ENCODE data around the gene C10orf105.

Gene C10orf105

DNA sequence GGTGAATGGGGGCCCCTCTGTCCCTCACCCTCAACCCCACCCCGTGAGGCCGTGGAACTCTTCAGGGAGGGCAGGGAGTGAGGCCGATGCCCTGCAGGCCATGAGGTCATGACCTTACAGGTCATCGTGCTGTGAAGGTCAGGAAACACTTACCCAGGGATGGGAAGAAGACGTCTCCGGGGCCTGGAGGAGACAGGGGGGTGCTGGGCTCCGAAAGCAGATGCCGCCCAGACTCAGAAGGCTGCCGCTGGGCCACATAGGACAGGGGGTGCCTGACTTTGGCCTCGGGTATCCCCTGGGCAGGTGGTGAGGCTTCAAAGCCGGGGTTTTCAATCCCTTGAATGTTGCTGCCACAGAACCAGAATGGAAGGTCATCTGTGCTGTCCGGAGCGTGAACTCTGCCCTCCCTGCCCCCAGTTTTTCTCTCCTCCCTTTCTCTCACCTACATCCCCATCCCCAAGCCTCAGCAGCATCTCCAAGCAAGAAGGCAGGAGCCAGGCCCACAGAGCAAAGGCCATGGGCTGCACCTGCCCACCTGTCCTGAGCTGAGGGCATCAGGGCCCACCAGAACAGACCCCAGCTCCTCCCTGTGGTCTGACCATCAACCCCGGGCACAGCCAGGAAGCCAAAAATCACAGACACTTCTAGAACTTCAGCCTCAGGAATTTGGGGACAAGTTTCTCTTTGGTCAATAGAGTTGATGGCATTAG is 32.1 kb upstream of the C10orf105 start:
- DNase-seq = no peak

DNA sequence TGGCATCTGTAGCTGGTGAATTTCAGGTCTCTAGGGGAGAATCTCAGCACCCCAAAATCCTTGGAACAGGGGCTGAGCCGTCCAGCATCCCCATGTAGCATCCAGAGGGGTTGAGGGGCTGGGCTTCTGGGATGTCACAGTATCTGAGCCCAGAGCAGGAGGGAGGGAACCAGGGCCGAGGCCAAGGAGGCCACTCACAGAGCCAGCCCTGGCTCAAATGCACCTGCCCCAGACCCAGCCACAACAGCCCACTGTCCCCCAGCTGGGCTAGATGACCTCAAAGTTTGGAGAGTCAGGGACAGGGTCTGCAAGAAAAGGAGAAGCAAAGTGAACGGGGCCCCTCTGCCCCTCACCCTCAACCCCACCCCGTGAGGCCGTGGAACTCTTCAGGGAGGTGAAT is 31.4 kb upstream of the C10orf105 start:
- no peak for DNase-seq

DNA sequence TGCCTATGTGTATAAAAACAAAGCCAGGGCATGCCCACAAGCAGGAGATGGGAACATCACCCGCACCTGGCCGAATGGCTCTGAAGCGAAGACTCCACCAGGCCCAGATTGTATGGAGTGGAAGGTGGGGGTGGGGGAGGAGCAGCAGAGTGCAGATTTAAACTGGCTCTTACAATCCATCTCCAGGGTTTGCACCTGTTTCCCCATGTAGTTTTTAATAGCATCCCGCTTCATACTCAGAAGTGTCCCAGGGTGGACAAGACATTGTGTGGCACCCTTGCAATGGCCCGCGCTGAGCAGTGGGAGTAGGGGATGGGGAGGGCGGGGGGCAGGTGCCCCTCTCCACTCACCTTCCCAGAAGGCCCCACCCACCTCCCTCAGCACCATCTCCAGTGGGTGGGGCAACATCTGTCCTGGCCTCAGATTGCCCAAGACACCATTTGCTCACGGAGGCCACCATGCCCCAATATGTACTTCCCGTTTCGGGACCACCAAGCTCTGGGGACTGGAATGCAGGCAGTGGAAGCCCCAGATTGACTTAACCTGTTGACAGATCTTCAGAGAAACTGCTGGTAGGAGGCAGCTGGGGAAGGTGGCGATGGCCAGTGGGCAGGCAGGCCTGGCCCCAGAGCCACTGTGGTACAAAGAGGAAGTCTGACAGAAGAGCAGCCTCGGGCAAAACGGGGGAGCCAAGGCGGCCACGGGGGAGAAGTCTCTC is 30.7 kb upstream of the C10orf105 start:
- no peak for DNase-seq

DNA sequence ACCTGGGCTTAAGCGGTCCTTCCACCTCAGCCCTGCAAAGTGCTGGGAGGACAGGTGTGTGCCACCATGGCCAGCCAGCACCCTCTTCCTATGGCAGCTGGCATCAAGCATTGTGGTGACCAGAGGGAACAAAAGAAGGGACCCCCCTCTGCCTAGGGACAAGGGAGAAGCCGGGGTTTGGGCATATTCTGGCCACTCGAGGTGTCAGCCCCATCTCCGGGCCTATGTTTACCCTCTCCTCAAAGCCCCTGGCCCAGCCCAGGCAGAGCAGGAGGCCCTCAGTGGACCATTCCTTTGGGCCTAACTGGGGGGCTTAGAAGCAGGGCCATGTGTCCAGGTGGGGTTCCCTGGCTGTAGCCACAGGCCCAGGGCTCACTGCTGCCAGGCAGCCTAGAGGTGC is 29.8 kb upstream of the C10orf105 start:
- no peak for DNase-seq

DNA sequence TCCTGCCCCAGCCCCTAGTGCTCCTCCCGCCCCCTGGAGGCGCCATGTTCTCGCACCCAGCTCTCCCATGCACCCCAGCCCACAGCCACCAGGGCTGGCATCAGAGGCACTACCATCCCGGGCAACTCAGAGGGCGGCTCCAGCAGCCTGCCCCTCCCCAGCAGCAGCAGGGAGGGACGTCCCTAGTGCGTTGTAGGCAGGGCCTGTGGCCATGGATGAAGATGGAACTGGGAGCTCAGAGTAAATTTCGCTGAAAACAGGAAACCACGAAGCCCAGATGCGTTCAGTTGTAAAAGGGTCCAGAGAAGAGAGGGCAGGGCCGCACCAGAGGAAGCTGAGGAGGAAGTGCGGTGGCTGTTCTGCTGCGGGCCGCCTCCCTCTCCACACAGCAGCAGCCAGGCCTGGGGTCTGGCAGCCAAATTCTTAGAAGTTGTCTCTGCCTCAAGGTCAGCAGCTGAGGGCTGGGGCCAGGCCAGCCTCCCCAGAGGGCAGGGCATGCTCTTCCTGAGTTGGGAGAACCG is 29.2 kb upstream of the C10orf105 start:
- DNase-seq = peak; percentile 69

DNA sequence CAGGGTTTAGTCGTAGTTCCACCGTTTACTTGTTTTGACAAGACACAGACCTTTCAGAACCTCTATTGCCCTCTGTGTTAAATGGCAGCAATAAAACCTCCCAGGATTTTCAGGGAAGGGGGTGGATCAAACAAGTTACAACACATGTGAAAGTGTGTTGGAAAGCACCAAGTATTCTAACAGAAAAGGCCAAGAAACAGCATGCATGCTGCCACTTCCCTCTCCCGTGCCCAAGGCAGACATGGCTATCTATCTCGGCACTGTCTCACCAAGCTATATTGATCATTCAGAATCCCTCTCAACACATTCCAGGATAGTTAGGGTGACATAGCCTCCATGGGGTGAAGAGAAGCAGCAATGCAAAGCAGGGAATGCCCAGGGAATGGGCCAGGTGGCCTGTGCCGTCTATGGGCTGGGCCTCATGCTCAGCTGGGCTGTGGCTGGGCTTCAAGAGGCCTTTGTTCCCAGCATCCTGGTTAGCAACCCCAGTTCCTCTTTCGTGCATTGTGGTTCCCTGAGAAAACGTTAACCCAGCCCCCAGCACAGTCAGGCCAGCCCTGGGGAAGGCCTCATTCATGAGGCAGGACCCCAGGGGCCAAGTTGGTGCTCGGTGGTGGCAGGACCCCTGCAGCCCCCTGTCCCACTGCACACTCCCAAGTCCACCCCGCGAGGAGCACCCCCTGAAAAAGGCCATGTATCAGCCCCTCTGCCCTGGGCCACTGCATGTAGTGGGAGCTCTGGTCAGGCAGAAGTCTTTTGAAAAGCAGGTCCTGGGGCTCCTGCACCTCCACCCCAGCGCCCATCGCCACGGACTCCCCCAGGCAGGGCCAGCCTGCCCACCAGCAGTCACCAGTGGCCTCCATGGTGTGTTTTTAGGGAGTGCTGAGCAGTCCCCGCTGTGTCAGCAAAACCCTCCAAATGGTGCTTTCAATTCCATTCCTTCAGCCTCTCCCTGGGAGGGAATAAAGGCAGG is 28.3 kb upstream of the C10orf105 start:
- DNase-seq = no peak

DNA sequence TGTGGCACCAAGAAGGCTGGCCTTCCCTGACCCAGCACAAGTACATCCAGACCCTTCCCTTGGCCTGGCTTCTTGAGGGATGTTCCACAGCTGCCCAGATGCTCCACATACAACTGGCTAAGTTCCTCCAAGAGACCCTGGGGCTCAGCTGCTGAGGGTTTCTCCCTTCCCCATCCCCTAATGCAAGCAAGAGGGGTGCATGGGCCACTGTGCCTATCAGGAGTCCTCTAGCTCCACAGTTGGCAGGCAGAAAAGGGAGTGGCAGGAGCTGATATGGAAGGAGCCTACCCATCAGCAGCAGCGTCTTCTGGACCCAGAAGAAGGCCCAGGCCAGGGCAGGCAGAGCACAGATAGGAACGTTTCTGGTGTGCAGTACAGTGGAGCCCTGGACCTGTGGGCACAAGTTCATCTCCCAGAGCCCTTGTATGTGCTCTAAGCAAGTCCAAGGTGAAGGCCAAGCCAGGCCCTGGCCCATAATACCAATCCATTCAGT is 27.5 kb upstream of the C10orf105 start:
- DNase-seq = no peak

DNA sequence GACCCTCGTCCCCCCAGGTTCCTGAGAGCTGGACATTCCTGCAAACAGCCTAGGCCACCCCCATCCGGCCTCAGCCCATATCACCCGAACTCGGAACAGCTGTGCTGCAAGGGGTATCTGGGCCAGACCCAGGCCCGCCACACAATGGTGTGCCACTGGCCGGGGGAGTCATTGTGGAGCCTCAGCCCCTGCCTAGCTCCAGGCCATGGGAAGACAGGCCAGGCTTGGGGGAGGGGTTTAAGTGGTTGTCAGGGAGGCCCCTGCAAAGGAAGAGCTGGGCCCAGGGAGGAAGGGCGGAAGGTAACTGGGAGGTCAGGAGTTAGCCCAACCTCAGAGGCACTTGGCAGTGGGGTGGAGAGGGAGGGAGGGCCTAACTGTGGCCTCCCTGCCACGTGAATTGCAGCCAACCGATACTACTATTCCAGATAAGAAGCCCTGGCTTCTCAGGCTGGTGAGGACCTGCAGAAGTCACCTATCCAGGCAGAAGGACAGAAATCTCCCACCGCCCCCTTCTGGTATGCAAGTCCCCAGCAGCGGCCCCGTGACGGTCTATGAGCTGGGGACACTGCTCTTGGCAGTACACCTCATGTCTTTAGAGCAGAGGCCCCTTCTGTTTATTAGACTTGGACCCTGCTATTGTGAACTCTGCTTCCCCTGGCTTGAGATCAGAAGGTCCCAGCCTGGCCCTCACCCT is 26.9 kb upstream of the C10orf105 start:
- no peak for DNase-seq

DNA sequence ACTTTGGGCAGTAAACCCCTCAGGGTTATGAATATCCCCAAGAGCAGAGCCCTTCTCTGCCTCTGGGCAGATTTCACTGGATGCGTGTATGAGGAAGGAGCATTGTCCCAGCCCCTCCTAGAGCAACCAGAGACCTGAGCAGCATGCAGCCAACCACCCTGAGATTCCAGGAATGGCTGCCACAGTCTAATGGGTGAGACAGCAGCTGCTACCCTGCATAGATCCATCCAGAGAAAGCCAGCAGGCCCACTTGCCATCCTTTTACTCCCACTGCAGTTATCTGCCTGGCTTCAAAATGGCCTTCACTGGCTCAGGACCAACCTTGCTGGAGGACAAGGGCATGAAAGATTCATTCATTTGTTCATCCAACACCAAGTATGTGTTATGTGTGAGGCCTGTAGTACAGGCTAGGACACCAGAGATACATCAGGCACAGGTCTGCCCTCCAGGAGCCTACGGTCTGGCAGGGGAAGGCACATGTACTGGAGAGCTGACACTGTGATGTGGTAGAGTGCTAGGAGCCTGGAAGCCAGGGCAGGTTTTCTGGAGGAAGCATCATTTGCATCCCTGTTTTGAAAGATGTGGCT is 26.2 kb upstream of the C10orf105 start:
- DNase-seq = no peak

DNA sequence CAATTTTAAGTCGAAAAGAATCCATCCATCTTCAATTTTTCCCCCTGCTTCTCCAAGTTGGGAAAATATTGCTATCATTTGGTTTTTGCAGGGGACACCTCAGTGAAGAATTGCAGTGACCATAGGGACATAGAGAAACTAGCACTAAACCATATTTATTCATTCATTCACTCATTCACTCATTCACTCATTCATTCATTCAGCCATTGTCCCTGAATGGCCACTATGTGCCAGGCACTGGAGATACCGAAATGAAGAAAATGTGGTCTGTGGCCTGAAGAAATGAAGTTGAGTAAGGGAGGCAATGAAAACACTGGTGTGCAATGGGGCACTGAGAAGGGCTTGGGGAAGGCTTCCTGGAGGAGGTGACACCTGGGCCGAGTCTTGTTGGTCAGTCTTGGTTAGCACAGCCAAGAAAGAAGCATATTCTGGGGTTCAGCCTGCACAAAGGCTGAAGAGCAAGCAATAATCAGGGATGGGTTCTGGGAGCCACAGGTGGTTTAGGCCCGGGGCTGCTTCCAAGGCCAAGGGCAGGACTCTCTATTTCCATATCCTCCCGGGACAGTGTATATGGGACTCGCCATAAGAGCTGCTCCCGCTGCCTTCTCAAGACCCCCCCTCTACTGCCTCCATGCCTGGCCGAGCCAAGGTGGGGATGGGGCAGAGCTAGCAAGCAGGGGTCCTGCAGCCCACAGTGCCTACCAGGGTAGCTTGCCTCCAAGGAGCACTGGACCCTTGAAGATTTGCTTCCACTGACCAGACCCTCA is 25.5 kb upstream of the C10orf105 start:
- no peak for DNase-seq

DNA sequence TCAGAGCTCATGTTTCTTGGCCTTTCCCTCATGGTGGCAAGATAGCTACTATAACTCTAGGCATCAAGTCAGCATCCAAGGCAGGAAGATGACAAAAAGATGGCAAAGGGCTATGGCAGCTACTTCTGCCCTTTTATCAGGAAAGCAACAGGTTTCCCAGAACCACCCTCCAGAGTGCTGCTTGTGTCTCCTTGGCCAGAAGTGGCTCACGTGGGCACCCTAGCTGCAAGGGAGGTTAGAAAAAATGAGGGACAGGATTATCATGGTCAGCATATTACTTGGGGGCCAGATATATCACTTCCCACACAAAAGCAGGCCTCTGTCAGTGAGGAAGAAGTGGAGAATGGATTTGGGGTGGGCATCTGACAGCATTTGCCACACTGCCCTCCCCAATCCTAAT is 24.3 kb upstream of the C10orf105 start:
- no peak for DNase-seq

DNA sequence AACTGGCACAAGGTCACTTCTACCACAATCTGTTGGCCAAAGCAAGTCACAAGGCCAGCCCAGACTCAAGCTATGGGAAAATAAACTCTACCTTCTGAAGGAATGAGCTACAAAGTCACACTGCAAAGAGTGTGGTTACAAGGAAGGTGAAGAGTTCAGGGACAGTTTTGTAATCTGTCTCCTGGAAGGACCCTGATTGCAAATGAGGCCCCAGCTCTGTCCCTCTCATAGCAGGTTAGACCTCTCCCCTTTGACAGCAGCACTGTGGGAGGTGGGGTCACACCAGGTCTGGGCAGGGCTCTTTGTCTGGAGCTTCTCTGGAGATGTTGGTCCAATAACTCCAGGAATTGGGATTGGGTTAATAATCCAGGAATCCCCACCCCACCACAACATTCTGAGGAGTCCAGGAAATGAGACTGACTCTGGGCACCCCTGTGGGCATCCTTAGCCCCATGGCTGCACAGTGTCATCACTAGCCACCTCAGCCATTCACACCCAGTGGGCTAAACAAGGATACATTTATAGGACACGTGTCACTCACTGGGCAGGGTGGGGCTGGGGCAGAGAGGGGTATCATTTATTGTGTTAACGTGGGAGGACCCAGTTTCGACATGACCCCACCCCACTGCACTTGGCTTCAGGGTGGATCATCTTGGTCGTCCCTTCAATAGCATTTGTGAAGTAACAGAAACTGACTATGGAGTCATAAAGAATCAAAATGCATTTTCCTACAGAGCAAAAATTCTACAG is 23.7 kb upstream of the C10orf105 start:
- DNase-seq = no peak

DNA sequence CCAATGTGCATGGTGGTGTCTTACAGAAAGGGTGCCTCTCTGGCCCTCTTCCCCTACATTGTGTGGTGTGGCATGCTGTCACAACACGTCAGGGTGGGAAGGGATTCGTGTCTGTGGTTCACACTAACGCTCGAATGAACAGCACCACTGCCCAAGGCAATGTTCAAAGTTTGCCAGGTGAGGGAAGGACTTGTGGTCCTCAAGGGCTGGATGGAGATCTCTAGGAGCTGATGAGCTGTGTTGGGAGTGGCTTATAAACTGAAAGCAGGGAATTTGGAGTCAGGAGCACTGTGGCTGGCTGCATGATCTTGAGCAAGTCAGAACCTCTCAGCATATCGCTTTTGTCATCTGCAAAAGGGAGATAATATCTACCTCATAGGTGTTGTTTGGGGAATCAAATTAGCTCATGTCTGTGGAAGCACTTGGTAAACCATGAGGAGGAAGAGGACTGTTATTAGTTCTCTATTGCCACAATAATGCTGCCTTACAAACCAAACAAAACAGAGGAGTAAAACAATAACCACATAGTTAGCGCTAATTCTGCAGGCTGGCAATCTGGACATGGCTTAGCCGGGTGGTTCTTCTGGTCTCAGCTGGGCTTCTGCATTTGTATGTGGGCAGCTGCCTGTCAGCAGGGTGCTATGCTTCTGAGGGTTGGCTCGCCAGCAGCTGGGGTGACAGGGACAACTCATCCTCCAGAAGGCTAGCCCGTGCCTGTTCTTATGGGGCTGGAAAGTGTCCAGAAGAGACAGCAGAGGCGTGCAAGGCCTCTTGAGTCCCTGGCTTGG is 22.9 kb upstream of the C10orf105 start:
- DNase-seq = no peak

DNA sequence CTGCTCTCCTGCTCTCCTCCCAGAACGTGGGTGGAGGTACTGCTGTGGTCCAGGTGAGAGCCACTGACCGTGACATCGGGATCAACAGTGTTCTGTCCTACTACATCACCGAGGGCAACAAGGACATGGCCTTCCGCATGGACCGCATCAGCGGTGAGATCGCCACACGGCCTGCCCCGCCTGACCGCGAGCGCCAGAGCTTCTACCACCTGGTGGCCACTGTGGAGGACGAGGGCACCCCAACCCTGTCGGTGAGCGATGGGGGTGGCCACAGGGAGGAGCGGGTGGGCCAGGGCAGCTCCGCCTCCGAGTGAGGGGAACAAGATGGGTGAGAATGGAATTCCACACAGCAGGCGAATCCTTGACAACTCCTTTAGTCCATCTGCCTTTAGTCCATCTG is 22.1 kb upstream of the C10orf105 start:
- DNase-seq = no peak

DNA sequence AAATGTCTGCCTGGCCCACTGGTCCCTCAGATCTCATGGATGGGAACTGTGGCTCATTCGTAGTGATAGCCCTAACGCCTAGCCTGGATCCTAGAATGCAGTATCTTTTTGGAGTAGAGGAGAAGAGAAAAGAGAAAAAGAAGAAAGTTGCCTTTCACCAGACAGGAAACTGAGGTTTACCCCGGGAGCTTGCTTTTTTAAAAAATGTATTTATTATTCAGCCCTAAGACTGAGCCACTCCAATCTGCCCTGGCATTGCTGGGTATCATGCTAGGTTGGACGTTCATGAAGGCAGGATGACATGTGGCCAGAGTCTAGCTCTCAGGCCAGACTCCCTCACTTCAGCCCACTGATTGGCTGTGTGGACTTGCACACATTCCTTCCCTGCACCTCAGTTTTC is 21.5 kb upstream of the C10orf105 start:
- no peak for DNase-seq

DNA sequence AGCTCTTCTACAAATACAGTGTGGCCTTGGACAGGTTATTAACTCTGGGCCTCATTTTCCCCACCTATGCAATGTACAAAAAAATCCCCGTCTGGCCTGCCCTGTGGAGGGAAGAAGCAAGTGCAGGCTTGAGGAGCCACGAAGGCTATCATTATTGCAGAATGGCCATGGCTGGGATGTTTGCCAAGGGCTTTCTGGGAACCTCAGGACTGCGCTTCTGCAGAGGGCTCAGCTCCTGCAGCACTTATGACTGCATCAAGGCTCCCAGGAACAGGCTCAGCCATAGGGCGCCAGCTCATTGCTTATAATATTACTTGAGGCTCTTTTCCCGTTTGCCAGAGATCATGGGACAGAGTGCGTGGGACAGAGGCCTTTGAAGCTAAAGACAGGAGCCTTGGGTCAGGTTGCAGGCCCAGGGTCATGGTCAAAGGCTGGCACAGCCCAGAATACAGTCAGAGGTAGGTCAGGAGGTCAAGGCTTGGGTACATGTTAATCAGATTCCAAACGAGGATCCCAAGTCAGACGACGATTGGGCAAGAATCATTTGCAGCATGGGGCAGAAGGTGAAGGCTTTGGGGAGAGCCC is 20.6 kb upstream of the C10orf105 start:
- DNase-seq = no peak

DNA sequence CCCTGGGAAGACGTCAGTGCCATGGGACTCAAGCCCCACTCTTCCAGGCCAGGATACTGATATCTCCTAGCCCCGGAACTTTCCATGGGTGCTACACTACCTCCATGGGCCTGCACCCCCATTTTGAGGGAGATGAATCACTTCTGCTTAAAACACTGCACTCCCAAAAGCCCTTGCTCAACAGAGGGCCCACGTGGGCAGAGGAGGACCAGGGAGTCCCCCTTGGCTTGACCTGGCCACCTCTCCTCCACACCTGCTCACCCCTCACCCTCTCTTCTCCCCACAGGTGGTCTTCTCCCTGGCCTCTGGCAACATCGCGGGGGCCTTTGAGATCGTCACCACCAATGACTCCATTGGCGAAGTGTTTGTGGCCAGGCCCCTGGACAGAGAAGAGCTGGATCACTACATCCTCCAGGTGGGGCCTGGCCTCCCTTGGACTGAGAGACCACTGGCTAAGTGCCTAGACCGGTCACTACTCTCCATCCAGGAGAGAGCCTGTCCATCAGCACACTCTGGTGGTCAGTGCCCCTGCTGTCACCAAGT is 19.9 kb upstream of the C10orf105 start:
- DNase-seq = no peak

DNA sequence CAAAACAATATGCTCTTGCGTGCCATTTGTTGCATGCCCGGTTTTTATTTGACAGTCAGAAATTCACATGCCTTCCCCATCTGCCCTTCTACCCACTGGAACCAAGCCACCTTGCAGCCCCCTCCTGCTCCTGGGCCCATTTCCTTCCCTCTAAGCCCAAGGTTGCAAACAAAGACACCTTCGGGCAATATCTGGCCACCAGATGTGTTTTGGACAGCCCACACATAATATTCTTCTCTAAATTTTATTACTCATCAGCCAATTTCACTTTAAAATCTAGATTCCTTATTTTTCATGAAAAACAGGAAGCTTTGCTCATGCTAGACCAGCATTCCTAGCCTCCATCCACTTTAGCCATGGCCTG is 18.2 kb upstream of the C10orf105 start:
- no peak for DNase-seq
